Duodenal mucosa (tissue), 2 donors: ENCODE data around the gene UBA3.

Experiments
- H3K27ac ChIP-seq: one replicate; pipeline ENCODE4 v1.7.0; 2013; ENCODE audit warnings: low read depth, low read length
- H3K27me3 ChIP-seq, 2 donors: one replicate each; pipeline ENCODE4 v1.7.0; 2013; ENCODE audit warnings: low read length in 2 of 2, control low read depth in 1 of 2; ENCODE audit not compliant: insufficient read depth in 2 of 2, control insufficient read depth in 1 of 2
- H3K36me3 ChIP-seq, 2 donors: one replicate each; pipeline ENCODE4 v1.7.0; 2013; ENCODE audit warnings: low read length in 2 of 2, control low read depth in 1 of 2; ENCODE audit not compliant: insufficient read depth in 2 of 2, control insufficient read depth in 1 of 2
- H3K4me1 ChIP-seq, 2 donors: one replicate each; pipeline ENCODE4 v1.7.0; 2013; ENCODE audit warnings: low read length in 2 of 2, control low read depth in 1 of 2; ENCODE audit not compliant: insufficient read depth in 2 of 2, control insufficient read depth in 1 of 2
- H3K4me3 ChIP-seq, 2 donors: one replicate each; pipeline ENCODE4 v1.7.0; 2013; ENCODE audit warnings: low read length in 2 of 2, low read depth in 1 of 2
- H3K9ac ChIP-seq, 2 donors: one replicate each; pipeline ENCODE4 v1.7.0; 2013; ENCODE audit warnings: low read length in 2 of 2, low read depth in 1 of 2
- H3K9me3 ChIP-seq, 2 donors: one replicate each; pipeline ENCODE4 v1.7.0; 2013; ENCODE audit warnings: low read length in 2 of 2, control low read depth in 1 of 2; ENCODE audit not compliant: control insufficient read depth in 1 of 2

UBA3 gene

GRCh38 chr3:69016102-69016501, 64.1 kb downstream of the UBA3 start:
- H3K36me3 ChIP-seq = peaks cover 0 to 5% of the 10 kb centered on the region in 2 donors
- no peaks in the 10 kb centered on the region for H3K27me3 ChIP-seq
- H3K9ac ChIP-seq = no peak overlapping the region
- H3K4me3 ChIP-seq = no peak overlapping the region
- H3K9me3 ChIP-seq = no peaks in the 10 kb centered on the region
- H3K27ac ChIP-seq = no peak overlapping the region
- H3K4me1 ChIP-seq = peaks cover 6 to 12% of the 10 kb centered on the region in 2 donors

DNA sequence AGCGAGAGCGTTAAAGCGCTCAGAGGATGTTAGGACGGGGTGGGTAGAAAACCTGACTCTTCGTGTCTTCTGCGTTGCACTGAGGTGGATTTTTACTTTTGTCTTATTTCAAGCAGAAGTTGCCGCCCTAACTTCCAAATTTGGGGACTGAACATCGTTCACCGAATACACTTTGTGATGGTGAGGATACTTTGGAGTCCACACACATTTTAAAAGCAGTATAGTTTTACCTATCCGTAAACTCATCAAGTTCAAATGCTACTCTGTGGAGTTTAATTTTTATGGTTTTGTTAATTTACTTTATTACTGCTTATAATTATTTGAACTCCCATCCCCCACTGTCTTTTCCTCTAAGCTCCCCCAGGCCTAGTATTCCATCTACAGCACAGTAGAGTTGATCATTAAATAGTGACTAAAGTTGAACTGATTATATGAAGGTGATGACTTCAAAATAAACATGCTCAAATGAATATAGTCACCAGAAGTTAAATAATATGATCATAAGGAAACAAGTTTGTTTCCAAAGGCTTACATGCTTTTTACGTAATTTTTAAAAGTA, 66.1 kb downstream of the UBA3 start:
- Histone ChIP-seq H3K4me3 (peak overlapping the region; percentile 63 to 79), H3K27me3 (no peaks in the 10 kb centered on the region), H3K36me3 (peaks cover 4 to 8% of the 10 kb centered on the region in 2 donors), H3K9ac (peak overlapping the region; percentile 63 to 84), H3K27ac (peak overlapping the region; percentile 87), H3K9me3 (no peaks in the 10 kb centered on the region), H3K4me1 (peaks cover 6 to 12% of the 10 kb centered on the region in 2 donors)

DNA sequence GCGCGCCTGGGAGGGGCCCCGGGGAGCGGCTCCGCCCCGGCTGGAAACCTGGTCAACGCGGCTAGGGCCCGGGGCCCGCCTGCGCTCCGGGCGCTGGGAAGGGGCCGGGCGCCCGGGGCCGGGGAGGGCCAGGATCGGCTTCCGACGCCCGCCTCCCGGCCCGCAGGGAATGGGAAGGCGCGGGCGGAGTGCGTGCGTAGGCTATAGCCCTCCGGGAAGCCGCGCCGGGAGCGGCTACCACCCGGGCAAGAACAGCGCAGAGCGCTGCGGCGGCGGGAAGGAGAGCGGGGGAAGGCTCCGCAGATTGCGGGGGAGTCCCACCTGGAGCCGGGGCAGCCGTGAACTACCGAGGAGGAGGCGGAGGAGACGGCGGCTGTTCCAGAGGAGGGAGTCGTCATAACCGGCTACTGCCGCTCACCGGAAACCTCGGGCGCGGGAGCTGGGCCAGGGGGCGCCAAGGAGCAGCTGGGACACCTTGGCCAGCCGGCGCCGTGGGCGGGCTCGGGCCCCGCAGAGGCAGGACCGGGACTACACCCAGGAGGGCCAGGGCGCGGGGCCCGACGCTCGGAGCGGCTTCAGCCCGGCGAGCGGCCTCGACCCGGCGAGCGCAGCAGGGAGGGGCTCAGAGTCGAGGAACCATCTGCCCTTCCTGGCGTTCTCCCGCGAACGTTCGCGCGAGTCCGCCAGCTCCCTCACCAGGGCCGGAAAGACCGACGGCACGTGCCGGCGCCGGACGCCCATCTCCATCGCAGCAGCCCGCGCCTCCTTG, 66.7 kb downstream of the UBA3 start, which contains the start of gene EOGT:
TSS of gene EOGT (minus strand) at position 432 of the 769 bp plus-strand sequence. CDS start 3,838 bp downstream, outside the sequence.
- H3K36me3 ChIP-seq = peaks cover 4 to 12% of the 10 kb centered on the region in 2 donors
- H3K4me3 ChIP-seq = peak within 1 kb of the TSS; percentile 63 to 79
- no peaks in the 10 kb centered on the region for H3K9me3 ChIP-seq
- peaks cover 6 to 12% of the 10 kb centered on the region in 2 donors for H3K4me1 ChIP-seq
- H3K27me3 ChIP-seq = no peaks in the 10 kb centered on the region
- H3K27ac ChIP-seq = peak within 1 kb of the TSS; percentile 87
- peak within 1 kb of the TSS; percentile 63 to 84 for H3K9ac ChIP-seq

DNA sequence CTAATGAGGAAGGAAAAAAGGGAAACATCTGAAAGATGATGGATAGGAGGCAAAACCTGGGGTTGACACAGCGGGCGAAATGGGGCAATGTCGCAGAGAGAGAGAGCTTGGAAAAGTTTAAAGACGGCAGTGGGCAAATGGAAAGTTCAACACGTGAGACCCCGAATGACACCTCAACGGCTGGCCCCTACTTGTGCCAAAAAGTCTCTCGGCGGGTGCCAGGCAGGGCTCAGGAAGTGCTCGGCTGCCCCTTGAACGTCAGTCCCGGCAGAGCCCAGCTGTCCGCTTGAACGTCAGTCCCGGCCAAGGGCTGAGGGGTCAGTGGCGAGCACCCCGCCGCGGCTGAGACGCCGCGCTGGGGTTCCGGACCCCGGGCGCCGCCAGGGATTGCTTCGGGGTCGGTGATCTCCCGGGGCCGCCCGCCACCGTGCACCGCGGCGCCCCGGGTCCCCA, 67.3 kb downstream of the UBA3 start:
- peak overlapping the region; percentile 63 to 79 for H3K4me3 ChIP-seq
- peak overlapping the region; percentile 63 to 84 for H3K9ac ChIP-seq
- no peaks in the 10 kb centered on the region for H3K9me3 ChIP-seq
- H3K27me3 ChIP-seq = no peaks in the 10 kb centered on the region
- peak overlapping the region; percentile 87 for H3K27ac ChIP-seq
- H3K36me3 ChIP-seq = peaks cover 9 to 10% of the 10 kb centered on the region in 2 donors
- peaks cover 6 to 12% of the 10 kb centered on the region in 2 donors for H3K4me1 ChIP-seq

GRCh38 chr3:69012100-69012799, 67.9 kb downstream of the UBA3 start:
- Histone ChIP-seq H3K4me3 (peak overlapping the region; percentile 63 to 79), H3K36me3 (peaks cover 9 to 10% of the 10 kb centered on the region in 2 donors), H3K27ac (peak overlapping the region; percentile 87), H3K4me1 (peaks cover 6 to 12% of the 10 kb centered on the region in 2 donors), H3K9me3 (no peaks in the 10 kb centered on the region), H3K9ac (peak overlapping the region; percentile 63 to 84), H3K27me3 (no peaks in the 10 kb centered on the region)

DNA sequence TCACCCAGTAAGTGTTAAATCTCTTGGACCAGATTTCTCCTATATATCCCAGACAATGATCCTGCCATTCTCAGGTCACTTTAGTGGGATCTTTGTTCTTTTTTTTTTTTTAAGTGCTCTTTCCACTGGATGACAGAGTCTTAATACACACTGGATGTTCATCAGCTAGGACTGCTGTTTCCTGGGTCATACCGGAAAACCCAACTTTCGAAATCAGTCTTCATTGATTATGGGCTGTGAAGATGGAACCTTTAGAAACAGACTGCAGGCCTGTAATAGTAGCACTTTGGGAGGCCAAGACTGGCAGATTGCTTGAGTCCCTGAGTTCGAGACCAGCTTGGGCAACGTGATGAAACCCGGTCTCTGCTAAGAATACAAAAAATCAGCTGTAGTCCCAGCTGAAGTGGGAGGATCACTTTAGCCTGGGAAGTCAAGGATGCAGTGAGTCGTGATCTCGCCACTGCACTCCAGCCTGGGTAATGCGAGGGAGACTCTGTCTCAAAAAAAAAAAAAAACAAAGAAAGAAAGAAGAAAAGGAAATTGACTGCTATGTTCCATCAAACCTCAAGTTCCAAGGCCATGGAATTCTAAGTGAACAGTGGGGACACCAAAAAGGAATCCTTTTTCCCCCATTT, 69.0 kb downstream of the UBA3 start:
- Histone ChIP-seq H3K36me3 (peaks cover 9 to 17% of the 10 kb centered on the region in 2 donors), H3K9me3 (no peaks in the 10 kb centered on the region), H3K27ac (no peak overlapping the region), H3K9ac (no peak overlapping the region), H3K27me3 (no peaks in the 10 kb centered on the region), H3K4me1 (peaks cover 6 to 12% of the 10 kb centered on the region in 2 donors), H3K4me3 (no peak overlapping the region)

- Histone ChIP-seq H3K4me1 (peaks cover 6 to 12% of the 10 kb centered on the region in 2 donors), H3K9ac (no peak overlapping the region), H3K4me3 (no peak overlapping the region), H3K9me3 (no peaks in the 10 kb centered on the region), H3K36me3 (peaks cover 9 to 19% of the 10 kb centered on the region in 2 donors), H3K27ac (no peak overlapping the region), H3K27me3 (no peaks in the 10 kb centered on the region)
Observed at GRCh38 chr3:69009559-69010410, 70.4 kb downstream of the UBA3 start.

- H3K27ac ChIP-seq = no peak overlapping the region
- peaks cover 11 to 21% of the 10 kb centered on the region in 2 donors for H3K36me3 ChIP-seq
- H3K9me3 ChIP-seq = no peaks in the 10 kb centered on the region
- H3K4me1 ChIP-seq = peaks cover 2 to 7% of the 10 kb centered on the region in 2 donors
- no peaks in the 10 kb centered on the region for H3K27me3 ChIP-seq
- no peak overlapping the region for H3K4me3 ChIP-seq
- H3K9ac ChIP-seq = no peak overlapping the region
Observed at GRCh38 chr3:69008980-69009379, 71.2 kb downstream of the UBA3 start.

DNA sequence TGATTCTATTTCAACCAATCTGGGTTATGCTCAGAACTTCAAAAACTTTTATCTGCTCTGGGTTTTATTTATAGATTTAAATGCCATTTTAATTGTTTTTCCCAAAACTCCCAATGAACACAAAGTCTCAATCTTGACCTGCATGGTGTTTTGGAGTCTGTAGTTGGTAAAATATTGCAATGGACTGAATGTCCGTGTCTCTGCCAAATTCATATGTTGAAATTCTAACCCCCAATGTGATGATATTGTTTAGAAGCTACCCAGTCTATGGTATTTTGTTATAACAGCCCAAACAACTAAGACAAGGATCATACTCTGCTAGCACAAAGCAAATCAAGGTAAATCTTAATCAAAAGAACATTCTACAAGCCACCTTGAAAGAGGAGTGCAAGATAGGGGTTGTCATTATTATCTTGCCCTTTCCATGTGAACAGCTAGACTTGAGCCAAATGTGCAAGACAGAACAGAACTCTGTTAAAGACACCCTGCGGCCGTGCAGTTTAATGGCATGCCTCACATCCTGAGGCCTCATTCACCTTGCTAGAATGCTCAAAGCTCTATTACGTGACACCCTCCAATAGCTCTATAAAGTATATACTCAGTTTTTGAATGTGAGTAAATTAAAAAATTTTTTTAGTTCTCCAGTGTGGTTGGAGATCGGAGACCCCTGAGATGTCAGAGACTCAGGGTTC, 74.2 kb downstream of the UBA3 start:
- no peaks in the 10 kb centered on the region for H3K9me3 ChIP-seq
- H3K27ac ChIP-seq = no peak overlapping the region
- H3K4me1 ChIP-seq = no peaks in the 10 kb centered on the region
- H3K4me3 ChIP-seq = no peak overlapping the region
- no peaks in the 10 kb centered on the region for H3K27me3 ChIP-seq
- H3K36me3 ChIP-seq = peaks cover 19 to 32% of the 10 kb centered on the region in 2 donors
- H3K9ac ChIP-seq = no peak overlapping the region
